HUES64 (cell line): ENCODE results near the gene GOLGA6L6. TPM values are rescaled to one million over a fixed set of nuclear protein-coding genes. Genes with fewer than 3 reads are reported as not detected.
"Not testable (repeated sequence)": the region's sequence is repeated elsewhere in the genome, so short reads cannot be mapped to it uniquely, and the experiment has no call there.

Source experiments
- H3K27ac ChIP-seq: 2 replicates; pipeline ENCODE4 v1.7.0; 2013; ENCODE audit warnings: low read depth, low read length, inconsistent platforms
- H3K27me3 ChIP-seq: 2 replicates; pipeline ENCODE4 v1.6.1; 2013; ENCODE audit warnings: mild to moderate bottlenecking, low read length; ENCODE audit not compliant: insufficient read depth
- H3K36me3 ChIP-seq: 2 replicates; pipeline ENCODE4 v1.6.1; 2013; ENCODE audit warnings: mild to moderate bottlenecking, low read length; ENCODE audit not compliant: insufficient read depth
- H3K4me1 ChIP-seq: 2 replicates; pipeline ENCODE4 v1.6.1; 2013; ENCODE audit warnings: mild to moderate bottlenecking, low read length, moderate library complexity; ENCODE audit not compliant: insufficient read depth
- H3K4me3 ChIP-seq: 2 replicates; pipeline ENCODE4 v1.5.1; 2013; ENCODE audit warnings: mild to moderate bottlenecking, low read length, moderate library complexity
- H3K9ac ChIP-seq: 2 replicates; pipeline ENCODE4 v1.6.1; 2013; ENCODE audit warnings: mild to moderate bottlenecking, low read depth, low read length
- H3K9me3 ChIP-seq: 2 replicates; pipeline ENCODE4 v1.6.1; 2013; ENCODE audit warnings: low read depth, low read length; ENCODE audit not compliant: insufficient read depth
- whole genome bisulfite sequencing: fragments of 150-250, 120-280 bp; methylation state at CpG from one replicate; pipeline ENCODE4 v1.1.7; 2013; ENCODE audit warnings: missing lambda C conversion rate; 5-methylcytosine and 5-hydroxymethylcytosine counted together
- polyA plus RNA-seq, 2 experiments: library from polyadenylated mRNA; stranded (reverse); fragments of 50-300 nt; gene quantifications; one replicate each; pipeline ENCODE4 v1.2.3, GENCODE V29; 2013

The GOLGA6L6 gene
- polyA plus RNA-seq (2013, experiment 1 of 2), result not detected
- polyA plus RNA-seq (2013, experiment 2 of 2), result not detected

- not testable (repeated sequence) for H3K27ac ChIP-seq, H3K27me3 ChIP-seq, H3K4me3 ChIP-seq, H3K9ac ChIP-seq, H3K9me3 ChIP-seq, H3K36me3 ChIP-seq, H3K4me1 ChIP-seq
- 83% methylated on average over 3 of the region's 7 CpGs for WGBS
These were observed at the start of gene GOLGA6L6 for GRCh38 chr15:20541700-20542099. Gene GOLGA6L6 (minus strand): TSS chr15:20541800. CDS start chr15:20541709, 91 bp downstream.

- H3K4me3 ChIP-seq, H3K9ac ChIP-seq, H3K4me1 ChIP-seq, H3K36me3 ChIP-seq, H3K27ac ChIP-seq, H3K27me3 ChIP-seq, H3K9me3 ChIP-seq: not testable (repeated sequence)
- no CpG with 5 or more reads among the region's 2 CpGs for WGBS
These were observed 48.5 kb upstream of the GOLGA6L6 start for GRCh38 chr15:20590069-20590468.

GRCh38 chr15:20586821-20587220, 45.2 kb upstream of the GOLGA6L6 start:
- 86% methylated on average over 1 of the region's 3 CpGs for WGBS
- H3K4me3 ChIP-seq, H3K27ac ChIP-seq, H3K36me3 ChIP-seq, H3K9me3 ChIP-seq, H3K27me3 ChIP-seq, H3K4me1 ChIP-seq, H3K9ac ChIP-seq: not testable (repeated sequence)

GRCh38 chr15:20582726-20583115, 41.1 kb upstream of the GOLGA6L6 start:
- H3K4me3 ChIP-seq, result not testable (repeated sequence)
- 95% methylated on average over 6 of the region's 18 CpGs for WGBS

GRCh38 chr15:20582109-20582725, 40.6 kb upstream of the GOLGA6L6 start:
- not testable (repeated sequence) for H3K9me3 ChIP-seq, H3K4me3 ChIP-seq, H3K36me3 ChIP-seq, H3K27me3 ChIP-seq, H3K4me1 ChIP-seq, H3K9ac ChIP-seq, H3K27ac ChIP-seq
- WGBS, result 95% methylated on average over 6 of the region's 39 CpGs

More at GRCh38 chr15:20582726-20583115, 41.1 kb upstream of the GOLGA6L6 start:
- not testable (repeated sequence) for H3K36me3 ChIP-seq, H3K27ac ChIP-seq, H3K9ac ChIP-seq, H3K9me3 ChIP-seq, H3K27me3 ChIP-seq, H3K4me1 ChIP-seq

- not testable (repeated sequence) for H3K36me3 ChIP-seq, H3K9ac ChIP-seq, H3K4me3 ChIP-seq, H3K4me1 ChIP-seq, H3K27ac ChIP-seq, H3K27me3 ChIP-seq, H3K9me3 ChIP-seq
- 99% methylated on average over 9 of the region's 62 CpGs for WGBS
These were observed 39.9 kb upstream of the GOLGA6L6 start for GRCh38 chr15:20581261-20582108.

GRCh38 chr15:20579662-20580061, 38.1 kb upstream of the GOLGA6L6 start:
- not testable (repeated sequence) for H3K4me3 ChIP-seq, H3K4me1 ChIP-seq, H3K9me3 ChIP-seq, H3K27ac ChIP-seq, H3K27me3 ChIP-seq, H3K9ac ChIP-seq, H3K36me3 ChIP-seq
- 89% methylated on average over 6 of the region's 14 CpGs for WGBS

- WGBS, result no CpG with 5 or more reads among the region's 19 CpGs
- not testable (repeated sequence) for H3K36me3 ChIP-seq, H3K4me1 ChIP-seq, H3K27me3 ChIP-seq, H3K4me3 ChIP-seq, H3K9ac ChIP-seq, H3K9me3 ChIP-seq, H3K27ac ChIP-seq
These were observed 9.7 kb upstream of the GOLGA6L6 start for GRCh38 chr15:20551289-20551688.

GRCh38 chr15:20505926-20506658, 35.5 kb downstream of the GOLGA6L6 start:
- H3K27ac ChIP-seq, H3K36me3 ChIP-seq, H3K9ac ChIP-seq, H3K4me3 ChIP-seq, H3K27me3 ChIP-seq, H3K4me1 ChIP-seq, H3K9me3 ChIP-seq: not testable (repeated sequence)
- no CpG with 5 or more reads among the region's 87 CpGs for WGBS

- H3K36me3 ChIP-seq, H3K9ac ChIP-seq, H3K4me3 ChIP-seq, H3K27me3 ChIP-seq, H3K4me1 ChIP-seq, H3K9me3 ChIP-seq, H3K27ac ChIP-seq: not testable (repeated sequence)
- whole genome bisulfite sequencing, result no CpG with 5 or more reads among the region's 3 CpGs
These were observed 38.8 kb downstream of the GOLGA6L6 start for GRCh38 chr15:20502839-20503238.

- H3K27me3 ChIP-seq, H3K9ac ChIP-seq, H3K4me3 ChIP-seq, H3K9me3 ChIP-seq, H3K4me1 ChIP-seq, H3K27ac ChIP-seq, H3K36me3 ChIP-seq: not testable (repeated sequence)
- no CpG with 5 or more reads among the region's 5 CpGs for WGBS
These were observed 39.9 kb downstream of the GOLGA6L6 start for GRCh38 chr15:20501512-20502222.
